ENCODE results near the gene HSD17B8.

The HSD17B8 gene

DNA sequence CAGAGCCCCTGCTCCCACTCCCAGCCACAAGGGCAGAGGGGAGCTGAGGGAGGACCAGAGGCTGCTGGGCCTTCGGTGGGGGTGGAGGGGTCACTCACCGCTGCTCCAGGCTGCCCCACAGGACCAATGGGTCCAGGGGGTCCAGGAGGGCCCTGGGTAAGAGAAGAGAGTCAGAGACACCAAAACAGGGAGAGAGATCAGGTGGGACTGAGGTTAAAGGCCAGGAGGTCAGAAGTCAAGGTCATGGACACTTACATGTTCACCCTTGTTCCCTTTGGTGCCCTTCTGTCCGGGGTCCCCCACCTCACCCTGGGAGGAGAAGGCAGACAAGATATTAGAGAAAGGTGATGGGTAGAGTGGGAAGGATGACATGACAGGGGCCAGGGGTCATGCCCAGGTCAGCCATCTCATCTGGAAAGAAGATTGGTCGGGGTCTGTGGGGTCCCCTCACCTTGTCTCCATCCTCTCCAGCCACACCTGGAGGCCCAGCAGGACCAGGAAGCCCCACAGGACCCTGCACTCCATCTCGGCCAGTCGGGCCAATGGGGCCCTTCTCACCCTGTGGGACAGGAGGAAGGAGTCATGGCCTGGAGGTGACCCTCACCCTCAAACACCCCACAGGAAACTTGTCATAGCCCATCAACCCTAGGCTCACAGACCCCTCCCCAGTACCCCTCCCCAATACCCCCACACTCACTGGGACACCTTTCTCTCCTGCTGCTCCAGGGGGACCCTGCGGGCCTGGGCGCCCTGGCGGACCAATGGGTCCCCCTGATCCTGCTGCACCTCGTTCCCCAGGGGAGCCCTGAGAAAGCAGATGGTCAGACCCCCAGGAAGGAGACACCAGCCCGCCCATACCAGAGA is 33.2 kb upstream of the HSD17B8 start:
- DNase-seq (ENCODE audit: low spot score), result no peak

DNA sequence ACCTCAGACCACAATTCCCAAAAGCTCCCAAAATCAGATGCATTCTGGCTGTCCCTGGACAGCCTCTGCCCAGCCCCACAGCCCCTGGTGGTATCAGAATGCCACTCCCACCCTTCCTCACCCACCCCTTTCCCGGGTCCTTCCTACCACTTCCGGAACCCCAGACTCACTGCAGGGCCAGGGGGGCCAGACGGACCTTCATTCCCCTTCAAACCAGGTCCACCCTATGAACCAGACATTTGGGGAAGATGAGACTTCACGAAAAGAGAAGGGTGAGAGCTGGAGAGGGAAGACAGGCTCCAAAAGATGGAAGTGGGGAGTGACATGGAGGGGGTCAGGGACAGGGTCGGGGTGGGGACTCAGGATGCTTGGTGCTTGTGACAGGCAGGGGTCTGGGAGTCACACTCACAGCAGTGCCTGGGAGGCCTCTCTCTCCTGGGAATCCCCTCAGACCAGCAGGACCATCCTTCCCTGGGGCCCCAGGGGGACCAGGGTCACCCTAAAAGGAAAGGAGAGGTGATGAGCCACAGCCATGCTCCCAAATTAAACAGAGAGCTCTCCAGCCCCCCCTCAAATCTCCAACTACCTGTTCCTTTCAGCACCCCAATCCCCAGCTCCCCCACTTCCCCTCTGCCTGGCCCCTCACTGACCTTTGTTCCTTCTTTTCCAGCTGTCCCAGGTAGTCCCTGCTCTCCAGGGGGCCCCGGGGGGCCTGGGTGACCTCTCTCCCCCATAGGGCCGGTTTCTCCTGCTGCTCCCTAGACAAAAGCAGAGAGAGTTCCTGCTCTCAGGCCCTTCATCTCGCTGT is 32.4 kb upstream of the HSD17B8 start:
- DNase-seq (ENCODE audit: low spot score), result no peak

DNA sequence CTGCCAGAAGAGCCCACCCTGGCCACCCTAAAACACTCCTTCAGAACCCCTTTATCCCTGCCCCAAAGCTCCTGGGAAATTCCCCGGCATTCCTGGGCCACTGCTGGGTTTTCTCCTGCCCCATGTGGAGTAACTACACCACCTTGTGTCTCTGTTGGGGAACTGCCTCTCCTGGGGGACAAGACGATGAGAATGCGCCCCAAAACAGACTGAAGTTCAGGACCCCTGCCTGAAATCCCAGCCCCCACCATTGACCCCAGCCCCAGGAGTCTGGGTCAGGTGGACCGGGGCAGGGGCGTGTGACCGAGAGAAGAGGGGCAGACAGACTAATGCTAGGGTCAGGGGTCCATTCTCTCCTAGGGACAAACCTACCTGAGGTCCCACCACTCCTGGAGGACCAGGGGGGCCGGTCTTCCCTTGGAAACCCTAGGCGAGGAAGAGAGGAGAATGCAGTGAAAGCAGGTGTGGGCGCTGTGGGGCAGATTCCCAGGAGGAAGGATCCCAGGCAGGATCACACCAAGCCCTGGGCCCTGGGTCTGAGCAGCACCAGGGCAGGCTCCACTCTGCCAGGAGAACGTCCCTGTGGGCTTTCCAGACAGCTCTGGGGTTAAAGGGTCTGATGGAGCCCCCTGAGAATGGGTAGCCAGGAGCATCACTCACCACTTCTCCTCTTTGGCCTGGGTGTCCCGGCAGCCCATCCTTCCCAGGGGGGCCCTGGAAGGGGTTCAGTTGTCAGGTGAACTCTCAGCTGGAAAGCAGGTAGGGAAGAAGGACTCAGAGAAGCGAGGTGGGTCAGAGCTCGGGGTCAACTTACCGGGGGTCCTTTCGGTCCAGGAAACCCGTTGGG is 31.5 kb upstream of the HSD17B8 start:
- DNase-seq (ENCODE audit: low spot score), result peak; percentile 67

GRCh38 chr6:33173535-33174180 is 30.8 kb upstream of the HSD17B8 start:
- no peak for DNase-seq (ENCODE audit: low spot score)

- no peak for DNase-seq (ENCODE audit: low spot score)
Observed at GRCh38 chr6:33174784-33175183, 29.7 kb upstream of the HSD17B8 start.

DNA sequence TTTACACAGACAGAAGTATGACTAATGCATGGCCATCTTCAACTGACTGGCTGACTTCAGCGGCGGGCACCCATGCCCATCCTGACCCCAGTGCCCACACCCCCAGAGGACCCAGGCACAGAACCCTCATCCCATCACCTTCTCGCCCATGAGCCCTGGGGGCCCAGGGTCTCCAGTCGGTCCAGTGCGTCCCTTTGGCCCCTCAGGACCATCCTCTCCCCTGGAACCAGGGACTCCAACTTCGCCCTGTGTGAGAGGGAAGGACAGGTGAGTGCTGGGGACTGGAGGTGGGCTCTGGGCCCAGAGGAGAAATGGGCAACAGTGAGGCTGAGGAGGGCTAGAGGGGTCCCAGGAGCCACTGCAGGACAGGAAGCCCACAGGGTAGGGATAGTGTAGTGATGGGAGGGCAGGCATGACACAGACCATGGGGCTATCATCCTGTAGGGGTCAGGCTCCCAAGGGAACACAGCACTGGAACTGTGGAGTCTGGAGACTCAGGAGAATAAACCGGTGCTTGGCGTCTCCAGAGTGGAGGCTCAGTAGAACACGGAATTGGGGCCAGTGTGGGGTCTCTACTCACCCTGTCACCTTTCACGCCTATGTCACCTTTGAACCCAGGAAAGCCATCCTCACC is 28.9 kb upstream of the HSD17B8 start:
- DNase-seq (ENCODE audit: low spot score), result no peak

DNA sequence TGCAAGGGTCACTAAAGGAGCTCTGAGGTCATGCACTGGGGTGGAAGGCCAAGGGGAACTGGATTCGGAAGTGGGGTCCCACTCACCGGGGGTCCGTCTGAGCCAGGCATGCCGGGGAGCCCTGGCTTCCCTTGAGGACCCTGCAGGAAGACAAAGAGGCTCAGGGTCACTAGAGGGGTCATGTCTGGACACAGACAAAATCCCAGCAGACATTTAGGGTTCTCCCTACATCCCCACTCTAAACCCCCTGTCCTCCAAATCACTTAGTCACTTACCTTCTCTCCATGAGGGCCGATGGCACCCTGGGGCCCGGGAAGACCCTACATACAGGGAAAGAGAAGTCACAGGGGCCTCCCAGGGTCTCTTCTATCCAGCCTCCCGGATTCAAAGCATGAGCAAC is 27.5 kb upstream of the HSD17B8 start:
- DNase-seq (ENCODE audit: low spot score), result no peak

DNA sequence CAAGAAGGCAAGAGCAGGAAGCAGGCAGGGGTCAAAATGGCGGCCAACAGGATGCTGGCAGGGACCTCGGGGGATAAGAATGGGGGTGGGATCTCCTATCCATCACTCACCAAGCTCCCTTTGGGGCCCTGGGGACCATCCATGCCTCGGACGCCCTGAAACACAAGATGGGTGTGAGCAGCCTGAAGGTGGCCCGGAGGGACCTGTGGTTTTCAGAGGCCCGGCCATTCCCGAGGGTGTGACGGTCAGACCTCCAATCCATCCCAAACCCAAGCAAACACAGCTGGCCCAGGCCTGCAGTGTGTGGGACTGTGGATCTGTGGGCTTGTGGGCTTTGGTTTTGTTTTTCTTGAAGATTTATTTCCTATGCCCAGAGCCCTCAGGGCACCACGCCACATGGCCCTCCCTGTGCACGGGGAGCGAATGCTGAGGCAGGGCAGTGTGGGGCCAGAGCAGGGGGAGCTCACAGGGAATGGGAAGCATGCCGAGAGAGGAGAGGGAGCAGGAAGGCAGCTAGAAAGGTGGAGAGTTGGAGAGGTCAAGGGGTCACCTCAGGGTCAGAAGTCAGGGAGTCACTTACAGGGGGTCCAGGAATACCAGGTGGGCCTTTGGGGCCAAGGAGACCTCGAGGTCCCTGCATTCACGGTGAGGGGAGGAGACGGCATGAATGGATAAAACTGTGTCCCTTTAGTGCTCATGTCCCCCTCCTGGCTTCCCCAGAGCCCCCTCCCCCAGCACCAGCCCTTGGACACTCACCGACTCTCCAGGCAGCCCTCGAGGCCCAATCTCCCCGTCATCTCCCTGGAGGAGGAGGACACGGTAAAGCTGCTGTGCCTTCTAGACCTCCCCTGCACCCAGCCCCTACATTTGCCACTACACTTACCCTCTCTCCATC is 26.7 kb upstream of the HSD17B8 start:
- DNase-seq (ENCODE audit: low spot score), result no peak

GRCh38 chr6:33178755-33179475 is 25.5 kb upstream of the HSD17B8 start:
- DNase-seq (ENCODE audit: low spot score), result no peak

DNA sequence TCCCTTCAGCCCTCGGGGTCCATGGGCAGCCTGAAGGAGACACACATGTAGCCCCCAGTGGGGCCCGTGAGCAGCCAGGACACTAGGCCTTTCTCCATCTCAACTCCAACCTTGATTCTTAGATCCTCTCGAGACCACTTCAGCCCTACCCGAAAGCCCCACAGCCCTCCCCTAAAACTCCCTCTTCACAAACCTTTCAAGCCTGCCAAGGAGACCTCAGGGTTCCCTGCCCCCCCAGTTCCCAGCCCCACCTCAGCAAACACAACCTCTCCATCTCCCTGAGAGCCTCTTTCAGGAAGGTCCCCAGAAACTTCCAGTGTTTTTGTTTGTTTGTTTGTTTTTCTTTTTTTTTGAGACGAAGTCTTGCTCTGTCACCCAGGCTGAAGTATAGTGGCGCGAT is 23.3 kb upstream of the HSD17B8 start:
- no peak for DNase-seq (ENCODE audit: low spot score)

GRCh38 chr6:33183071-33183683 is 21.3 kb upstream of the HSD17B8 start:
- DNase-seq (ENCODE audit: low spot score), result no peak

GRCh38 chr6:33185190-33185589 is 19.3 kb upstream of the HSD17B8 start:
- no peak for DNase-seq (ENCODE audit: low spot score)

GRCh38 chr6:33185654-33186187 is 18.7 kb upstream of the HSD17B8 start:
- no peak for DNase-seq (ENCODE audit: low spot score)

DNA sequence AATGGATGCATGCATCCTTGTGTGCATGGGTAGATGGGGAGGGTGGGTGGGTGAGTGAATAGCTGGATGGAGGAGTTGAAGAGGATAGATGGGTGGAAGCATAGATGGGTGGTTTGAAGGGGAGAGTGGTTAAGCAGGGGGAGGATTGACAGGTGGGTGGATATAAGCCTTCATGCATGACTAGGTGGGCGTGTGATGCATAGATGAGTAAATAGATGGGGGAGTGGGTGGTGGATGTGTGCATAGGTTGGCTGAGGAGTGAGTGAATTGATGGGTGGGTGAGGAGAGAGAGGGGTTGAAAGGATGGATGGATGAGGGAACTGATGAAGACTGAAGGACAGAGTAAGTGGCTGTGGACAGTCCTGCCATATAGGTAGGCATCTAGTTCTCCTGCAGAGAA is 16.6 kb upstream of the HSD17B8 start:
- no peak for DNase-seq (ENCODE audit: low spot score)

DNA sequence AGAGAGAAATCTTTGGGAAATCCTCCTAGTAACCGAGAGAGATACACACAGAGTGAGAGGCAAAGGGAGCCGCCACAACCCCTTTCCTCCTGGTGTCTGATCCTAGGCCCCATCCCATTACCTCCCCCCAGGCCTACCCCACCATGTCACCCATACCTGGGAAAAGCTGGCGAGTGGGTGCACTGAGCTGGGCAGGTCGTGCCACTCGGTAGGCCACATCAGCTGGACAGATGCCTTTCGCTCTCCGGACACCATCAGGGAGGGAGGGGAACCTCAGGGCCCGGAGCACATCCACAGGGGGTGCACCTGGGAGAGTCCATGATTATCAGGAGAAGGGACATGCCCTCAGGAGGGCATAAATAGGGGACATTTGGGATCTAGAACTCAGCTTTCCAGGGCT is 15.3 kb upstream of the HSD17B8 start:
- no peak for DNase-seq (ENCODE audit: low spot score)

DNA sequence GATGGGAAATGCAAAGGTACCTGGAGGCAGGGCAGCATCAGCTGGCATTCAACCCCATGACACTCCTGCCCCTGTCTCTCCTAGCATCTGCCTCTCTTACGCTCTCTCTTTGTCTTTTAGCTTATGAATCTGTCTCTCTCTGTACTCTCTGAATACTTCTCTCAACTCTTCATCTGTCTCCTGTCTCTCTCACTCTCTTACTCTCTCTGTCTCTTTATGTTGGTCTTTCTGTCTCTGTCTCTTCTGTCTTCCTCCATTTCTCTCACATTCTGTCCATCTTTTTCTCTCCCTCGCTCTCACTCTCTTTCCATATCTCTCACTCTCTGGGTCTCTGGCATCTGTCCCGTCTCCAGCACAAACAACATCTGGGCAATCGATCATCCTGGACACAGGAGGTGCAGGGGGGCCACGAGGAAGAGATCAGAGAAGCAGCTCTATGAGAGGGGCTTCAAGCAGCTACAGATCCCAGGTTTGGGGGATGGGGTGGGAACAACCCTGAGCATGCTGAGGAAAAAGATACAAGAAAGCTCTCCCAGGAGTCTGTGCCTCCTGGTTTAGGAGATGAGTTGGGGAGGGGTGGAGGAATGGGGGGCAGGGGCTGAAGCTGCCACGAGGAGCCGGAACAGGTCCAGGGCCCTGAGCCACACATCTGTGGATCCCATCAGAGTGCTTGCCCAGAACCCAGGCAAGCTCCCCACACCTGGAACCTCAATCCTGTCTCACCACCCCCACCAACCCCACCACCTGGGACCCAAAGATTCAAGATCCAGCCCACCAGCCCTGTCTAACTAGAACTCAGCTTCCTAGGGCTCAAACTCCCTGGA is 14.6 kb upstream of the HSD17B8 start:
- DNase-seq (ENCODE audit: low spot score), result no peak

GRCh38 chr6:33190504-33191107 is 13.8 kb upstream of the HSD17B8 start:
- DNase-seq (ENCODE audit: low spot score), result no peak

Data from D341Med (cell line).